Activated CD4-positive, alpha-beta T cell treated with anti-CD3 and anti-CD28 coated beads, Interleukin-2, amount 50 U/mL, for 24 hours (primary cell): ENCODE measurements around the gene TMEM86A.

Experiments
- DNase-seq, 2 donors: peaks; one replicate each; pipeline ENCODE4 v3.0.0-alpha.2; 2020; ENCODE audit warnings: low read depth in 1 of 2, low spot score in 1 of 2

TMEM86A gene

DNA sequence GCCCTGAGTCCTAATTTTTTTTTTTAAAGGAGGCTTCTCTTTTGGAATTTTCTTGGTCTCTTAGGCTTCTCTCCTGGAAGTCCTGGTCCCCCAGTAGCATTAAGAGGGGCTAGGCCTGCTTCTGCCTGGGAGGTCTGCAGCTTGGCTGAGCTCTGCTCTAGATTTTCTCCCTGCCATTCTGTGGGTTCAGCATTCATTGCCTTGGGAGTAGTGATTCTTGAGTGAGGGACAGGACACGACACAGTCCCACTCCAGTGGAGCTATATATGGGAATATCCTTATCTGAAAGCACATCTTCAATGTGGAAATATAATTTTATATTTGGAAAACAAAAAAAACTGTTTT, 23.7 kb downstream of the TMEM86A start:
- DNase-seq, result no peak

DNA sequence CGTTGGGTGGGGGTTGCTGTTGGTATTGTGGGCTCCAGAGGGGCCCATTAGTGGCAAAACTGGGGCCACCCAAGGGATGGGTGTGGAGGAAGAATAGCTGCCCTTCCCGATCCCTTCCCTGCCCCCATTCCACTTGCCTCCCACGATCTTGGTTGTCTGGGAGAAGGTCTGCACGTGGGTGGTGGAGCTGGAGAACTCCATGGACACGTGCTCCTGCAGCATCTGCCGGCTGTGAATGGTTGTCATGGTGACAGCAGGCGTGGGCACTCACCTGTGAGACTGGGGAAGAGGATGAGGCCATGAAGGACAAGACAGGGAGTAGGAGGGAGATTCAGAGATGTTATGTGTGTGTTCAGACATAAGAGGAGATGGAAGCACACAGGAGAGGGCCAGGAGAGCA, 25.4 kb downstream of the TMEM86A start:
- DNase-seq, result no peak

DNA sequence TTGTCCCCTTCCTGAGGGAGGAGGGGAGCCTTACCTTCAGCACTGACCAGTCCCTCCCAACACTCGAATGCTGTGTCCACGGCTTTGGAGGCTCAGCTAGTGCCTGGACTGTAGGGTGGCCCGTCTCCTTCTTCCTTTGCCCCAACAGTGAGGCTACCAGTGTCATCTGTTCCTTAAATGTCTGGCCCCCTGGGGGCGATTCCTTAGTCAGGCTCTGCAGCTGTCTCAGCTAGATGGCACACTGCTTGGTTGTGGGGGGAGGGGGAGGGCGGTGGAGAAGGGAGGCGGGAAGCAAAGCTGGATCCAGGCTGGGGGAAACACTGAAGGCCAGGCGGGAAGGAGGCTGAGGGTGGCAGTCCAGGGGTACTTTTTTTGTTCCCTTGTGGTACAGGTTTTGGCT, 27.5 kb downstream of the TMEM86A start, which contains the start of gene IGSF22:
Gene IGSF22, minus strand, starts transcription at position 149 of the 400 bp plus-strand sequence. CDS start 1,952 bp downstream, outside the sequence.
- DNase-seq, result no peak

DNA sequence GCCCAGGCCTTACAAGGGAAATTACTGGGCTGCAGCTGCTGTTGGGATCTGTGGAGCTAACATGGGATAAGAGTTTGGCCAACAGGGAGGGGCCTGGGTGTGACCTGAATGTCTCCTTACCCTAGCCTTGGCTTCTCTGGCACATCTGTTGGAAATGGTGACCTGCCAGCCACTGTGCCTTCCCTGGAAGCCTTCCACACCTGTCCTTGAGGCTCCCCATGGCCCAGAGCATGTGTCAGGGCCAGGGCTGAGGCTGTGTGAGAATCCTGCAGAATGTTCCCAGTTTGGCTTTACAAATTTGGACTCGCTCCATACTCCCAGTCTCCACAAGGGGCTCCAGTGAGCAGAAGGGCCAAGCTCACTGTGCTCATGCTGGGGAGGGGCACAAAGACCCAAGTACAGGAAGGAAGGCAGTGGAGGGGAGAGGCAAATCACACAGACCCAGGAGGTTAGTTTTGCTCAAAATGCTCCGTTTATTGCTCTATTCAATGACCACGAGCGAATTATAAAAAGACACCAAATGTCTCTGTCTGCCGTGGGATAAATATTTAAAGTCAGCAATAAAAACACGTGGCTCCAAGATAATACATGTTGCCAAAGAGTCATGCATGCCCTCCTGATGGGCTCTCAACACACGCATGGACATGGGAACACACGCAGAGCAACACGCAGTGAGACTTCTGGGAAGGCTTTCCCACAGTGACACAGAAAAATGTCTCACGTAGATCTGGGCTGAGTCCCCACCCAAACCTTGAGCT, 29.1 kb downstream of the TMEM86A start:
- DNase-seq, result peak in 1 of 2 donors; percentile 32

- DNase-seq, result no peak
These were observed 30.1 kb downstream of the TMEM86A start for GRCh38 chr11:18728658-18729057.

DNA sequence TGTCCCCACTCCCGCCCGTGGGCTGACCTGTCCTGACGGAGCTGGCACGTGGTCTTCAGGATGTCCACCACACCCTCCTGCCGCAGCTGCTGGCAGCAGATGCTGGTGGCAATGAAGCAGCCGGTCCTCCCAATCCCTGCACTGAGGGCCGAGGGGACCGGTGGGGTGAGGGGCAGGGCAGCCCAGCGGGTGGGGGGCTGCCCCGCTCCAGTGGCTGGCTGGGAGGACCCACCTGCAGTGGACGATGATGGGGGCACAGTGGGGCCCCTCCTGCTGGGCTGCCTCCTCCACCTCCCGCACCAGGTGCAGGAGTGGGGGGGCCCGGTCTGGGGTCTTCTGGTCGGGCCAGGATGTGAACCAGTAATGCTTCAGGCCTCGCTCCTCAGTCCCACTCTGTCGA, 30.8 kb downstream of the TMEM86A start:
- no peak for DNase-seq

- DNase-seq, result no peak
These were observed 31.4 kb downstream of the TMEM86A start for GRCh38 chr11:18730020-18730419.

DNA sequence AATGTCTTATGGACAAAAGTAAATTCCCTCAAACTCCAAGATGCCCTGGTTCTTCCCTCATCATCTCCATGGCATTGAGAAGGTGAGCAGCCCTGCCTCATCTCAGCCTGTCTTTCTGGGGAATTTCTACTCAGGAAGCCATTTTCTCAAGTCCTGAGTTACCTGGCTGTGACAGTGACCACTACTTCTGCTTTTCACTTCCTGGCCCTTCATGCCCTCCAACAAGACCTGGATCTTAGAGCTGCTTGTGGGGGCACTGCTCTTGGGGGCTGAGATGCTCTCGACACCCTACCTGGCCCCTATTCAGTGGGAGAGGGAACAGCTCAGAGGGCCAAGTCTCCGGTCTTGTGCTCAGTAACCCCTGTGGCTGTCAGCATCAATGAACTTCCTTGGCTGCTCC, 32.9 kb downstream of the TMEM86A start:
- DNase-seq, result no peak

DNA sequence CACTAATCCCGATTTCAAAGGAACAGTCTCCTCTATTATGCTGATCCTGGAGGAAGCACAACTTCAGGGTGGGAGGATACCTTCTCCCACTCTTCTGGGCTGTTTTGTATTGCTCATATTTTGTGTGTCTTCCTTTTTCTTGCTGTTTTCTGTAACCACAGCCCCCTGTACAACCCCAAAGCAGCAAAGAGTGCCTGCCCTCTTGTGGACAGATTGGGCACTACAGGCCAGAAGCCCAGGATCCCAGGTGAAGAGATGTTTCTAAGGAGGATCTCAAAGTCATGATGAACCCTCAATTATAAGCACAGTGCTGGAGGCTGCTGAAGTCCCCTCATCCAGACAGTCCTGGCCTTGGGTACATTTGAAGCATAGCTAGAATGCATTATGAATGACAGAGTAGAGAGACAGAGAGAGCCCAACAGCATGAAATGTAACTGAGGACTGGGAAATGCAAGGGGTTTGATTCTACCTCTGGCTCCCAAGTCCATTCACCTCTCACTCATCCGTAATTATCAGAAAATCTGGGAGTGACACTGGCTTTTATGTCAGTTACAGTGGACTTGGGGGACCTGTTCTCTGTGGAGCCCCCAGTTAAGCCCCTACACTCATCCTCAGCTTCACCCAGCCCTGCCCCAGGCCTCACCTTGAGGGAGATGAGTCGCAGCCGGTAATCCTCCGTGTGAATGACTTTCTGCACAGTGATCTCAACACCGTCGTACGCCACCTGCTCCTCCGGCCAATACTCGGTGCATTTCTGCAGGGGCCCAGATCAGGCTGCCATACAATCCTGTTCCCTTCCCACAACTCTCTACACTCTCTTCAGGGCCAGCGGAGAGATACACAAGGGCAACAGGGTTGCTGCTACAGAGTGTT, 33.6 kb downstream of the TMEM86A start:
- DNase-seq, result peak; percentile 58 to 65

DNA sequence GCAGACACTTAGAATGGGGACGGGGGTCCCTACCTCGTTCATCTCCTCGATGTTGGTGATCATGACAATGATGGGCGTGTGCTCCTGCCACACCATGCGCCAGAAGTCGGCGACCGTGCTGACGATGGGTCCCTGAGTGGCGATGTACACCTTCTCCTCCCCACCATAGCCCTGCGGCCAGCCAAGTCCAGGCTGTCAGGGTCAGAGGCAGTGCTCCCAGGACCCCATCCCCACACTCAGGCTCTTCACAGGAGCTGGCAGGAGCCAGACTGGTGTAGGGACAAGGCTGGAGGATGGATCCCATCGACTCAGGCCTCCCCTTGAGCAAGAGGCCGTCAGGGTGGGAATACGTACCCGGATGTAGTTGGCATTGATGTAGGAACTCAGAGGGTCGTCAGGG, 34.6 kb downstream of the TMEM86A start:
- no peak for DNase-seq

DNA sequence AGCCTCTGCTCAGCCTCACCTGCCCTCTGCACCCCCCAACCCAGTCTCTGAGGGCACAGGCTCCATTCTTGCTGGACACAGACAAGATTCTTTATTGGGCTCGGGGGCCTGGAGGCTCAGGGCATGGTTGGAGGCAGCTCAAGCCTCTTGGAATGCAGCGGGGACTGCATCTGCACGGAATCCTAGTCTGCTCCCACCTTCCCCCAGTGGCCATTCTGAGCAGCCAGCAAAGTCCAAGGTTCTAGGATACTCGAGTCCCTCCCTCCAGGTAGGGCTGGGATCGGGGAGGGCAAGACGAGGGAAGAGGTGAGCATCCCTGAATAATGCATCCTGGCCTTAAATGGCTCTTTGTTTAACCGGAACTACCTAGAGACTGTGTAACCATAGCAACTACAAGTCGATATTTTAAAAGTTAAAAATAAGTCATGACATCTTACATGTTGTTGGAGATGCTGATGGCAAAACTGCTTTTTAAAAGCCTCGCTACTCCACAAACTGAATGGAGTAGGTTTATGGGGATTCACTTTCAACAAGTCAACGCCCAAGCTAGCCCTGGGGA, 38.1 kb downstream of the TMEM86A start:
- DNase-seq, result no peak

- no peak for DNase-seq
These were observed 39.1 kb downstream of the TMEM86A start for GRCh38 chr11:18737642-18738041.

GRCh38 chr11:18739685-18740084, 41.1 kb downstream of the TMEM86A start:
- DNase-seq, result no peak

DNA sequence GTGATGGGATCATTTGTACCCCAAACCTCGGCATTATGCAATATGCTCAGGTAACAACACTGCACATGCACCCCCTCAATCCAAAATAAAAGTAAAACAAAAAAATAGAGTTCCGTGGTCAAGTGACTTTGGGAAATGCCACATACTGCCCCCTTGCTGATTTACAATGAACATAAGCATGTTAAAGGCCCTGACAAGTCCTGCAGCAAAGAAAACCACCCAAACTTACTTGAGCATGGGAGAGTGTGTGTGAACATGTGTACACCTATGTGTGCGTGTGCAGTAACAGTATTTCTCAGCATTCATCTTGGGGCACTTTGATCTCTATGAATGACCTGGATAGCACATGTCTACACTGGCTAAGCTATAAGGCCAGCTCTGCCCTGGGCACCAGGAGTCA, 43.2 kb downstream of the TMEM86A start:
- DNase-seq, result no peak

DNA sequence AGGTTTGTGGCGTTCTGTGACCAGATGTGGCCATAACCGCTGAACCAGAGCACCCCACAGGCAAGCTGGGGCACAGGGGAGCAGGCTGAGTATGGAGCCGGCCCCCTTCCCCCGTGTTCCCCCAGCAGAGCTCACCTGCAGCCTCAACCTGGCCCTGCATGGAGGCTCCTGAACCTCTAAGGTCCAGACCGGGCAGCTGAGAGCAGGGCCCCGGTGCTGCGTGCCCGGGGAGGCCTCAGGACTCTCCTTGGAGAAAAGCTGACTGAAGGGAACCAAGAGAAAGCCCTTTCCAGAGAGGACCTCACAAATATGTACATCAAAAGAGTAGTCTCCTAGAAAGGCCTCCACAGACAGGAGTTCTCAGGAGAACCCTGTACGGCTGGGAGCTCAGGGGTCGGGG, 44.8 kb downstream of the TMEM86A start:
- DNase-seq, result no peak

DNA sequence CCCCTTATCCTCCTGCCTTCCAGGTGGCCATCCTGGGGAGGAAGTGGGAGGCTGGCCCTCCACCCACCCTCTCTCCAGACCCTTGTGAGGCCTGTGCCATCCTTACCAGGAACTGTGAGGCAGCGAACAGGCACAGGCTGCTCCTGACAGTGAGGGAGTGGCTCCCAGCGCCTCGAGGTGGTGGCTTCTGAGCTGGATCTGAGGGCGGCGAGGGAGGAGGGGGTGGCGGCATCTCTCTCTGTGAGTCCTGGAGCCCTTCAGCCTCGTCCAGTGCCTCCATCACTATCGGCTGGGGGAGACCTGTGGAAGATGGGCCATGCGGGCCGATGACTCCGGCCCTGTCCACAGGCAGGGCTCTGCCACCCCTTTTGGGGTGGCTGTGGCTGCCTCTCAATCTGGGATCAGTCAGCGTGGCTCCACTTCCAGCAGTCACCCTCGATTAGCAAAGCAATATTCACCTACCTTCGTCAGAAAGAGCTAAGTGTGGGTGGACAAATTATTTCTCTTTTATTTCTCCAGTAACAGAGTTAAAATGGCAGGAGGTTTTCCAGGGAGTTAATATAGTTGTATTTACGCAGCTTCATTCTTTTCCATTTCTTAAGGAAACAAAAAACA, 45.4 kb downstream of the TMEM86A start:
- DNase-seq, result no peak

GRCh38 chr11:18745251-18745650, 46.7 kb downstream of the TMEM86A start:
- no peak for DNase-seq

GRCh38 chr11:18748766-18749365, 50.3 kb downstream of the TMEM86A start:
- DNase-seq, result no peak

DNA sequence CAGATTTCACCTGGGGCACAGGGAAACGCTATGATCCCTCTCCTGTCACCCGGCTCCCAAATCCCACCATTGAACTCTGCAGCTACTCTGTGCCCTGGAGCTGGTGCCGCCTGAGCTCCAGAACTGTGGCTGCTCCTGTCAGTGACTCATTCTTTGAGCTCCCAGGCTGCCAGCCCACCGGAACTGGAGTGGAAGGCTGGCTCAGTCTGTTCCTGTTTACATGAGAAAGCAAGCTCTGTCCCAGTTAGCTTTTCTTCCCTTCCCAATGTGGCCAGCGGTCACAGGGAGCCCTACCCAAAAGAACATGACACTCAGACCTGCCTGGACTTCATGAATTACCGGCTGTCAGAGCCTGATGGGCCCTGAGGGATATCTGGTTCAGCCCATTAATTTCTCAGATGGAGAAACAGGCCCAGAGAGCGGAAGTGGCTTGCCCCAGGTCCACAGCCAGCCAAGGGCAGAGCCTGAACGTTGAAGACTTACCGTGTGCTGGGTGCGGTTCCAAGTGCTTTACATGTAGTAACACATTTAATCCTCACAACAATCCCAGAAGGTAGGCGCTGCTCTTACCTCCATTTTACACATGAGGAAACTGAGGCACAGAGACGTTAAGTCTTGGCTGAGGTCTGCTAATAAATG, 51.2 kb downstream of the TMEM86A start:
- DNase-seq, result no peak

- no peak for DNase-seq
These were observed 52.4 kb downstream of the TMEM86A start for GRCh38 chr11:18750944-18751343.

GRCh38 chr11:18752502-18752901, 53.9 kb downstream of the TMEM86A start:
- no peak for DNase-seq
